ENCODE data around the gene ZNF614.
A peak's percentile ranks its signal among the peaks of the same experiment; 100 is the strongest.
"Not testable (repeated sequence)": the region's sequence is repeated elsewhere in the genome, so short reads cannot be mapped to it uniquely, and the experiment has no call there.

ZNF614 gene

DNA sequence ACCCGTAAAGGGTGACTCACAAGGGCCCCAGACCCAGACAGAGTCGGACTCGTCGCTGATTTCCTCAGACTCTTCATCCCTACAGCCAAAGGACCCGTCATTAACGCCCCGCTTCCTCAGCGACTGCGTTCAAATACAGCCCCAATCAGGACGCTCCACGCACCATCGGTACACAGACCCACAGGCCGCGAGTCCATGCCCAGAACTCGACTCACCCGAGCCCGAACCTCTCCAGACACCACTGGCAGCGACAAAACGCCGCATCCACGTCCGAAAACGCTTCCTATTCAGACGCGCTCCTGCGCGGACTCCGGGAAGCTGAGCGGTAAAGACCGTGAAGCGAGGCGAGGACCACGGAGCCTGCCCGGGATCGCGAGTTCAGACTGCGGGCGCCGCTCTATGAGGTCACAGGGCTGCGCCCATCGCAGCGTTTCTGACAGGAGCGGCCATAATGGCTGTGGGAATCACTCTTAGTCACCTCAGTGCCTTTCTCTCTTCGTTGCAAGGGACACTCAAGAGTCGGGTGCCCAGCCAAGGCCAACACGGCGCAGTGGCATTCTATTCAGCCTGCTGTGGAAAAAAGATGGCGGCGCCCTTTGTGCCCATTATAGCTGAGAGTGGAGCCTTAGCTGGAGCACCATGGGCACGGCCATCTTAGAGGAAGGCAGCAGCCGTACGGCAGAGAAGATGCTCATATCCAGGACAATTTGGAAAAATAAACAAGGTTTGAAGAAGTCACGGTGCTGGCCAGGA lies at the start of gene ZNF614:
TSS of gene ZNF614 (minus strand) at position 353 of the 753 bp plus-strand sequence. CDS start 2,634 bp downstream, outside the sequence.
- Histone ChIP-seq H3K4me3 (ENCODE audit: low read depth, low read length) (peak within 1 kb of the TSS; percentile 93), H3K4me1 (ENCODE audit: control insufficient read depth, insufficient read depth, low read length) (no peaks in the 10 kb centered on the region), H3K36me3 (ENCODE audit: control insufficient read depth, insufficient read depth, low read length) (peaks cover 37% of the 10 kb centered on the region), H3K27me3 (ENCODE audit: control insufficient read depth, insufficient read depth, low read length) (no peaks in the 10 kb centered on the region), H3K9me3 (ENCODE audit: control insufficient read depth, insufficient read depth, low read depth, low read length) (peaks cover 30% of the 10 kb centered on the region), H3K9ac (ENCODE audit: low read length) (peak within 1 kb of the TSS; percentile 92), H3K27ac (ENCODE audit: low read depth, low read length) (peak within 1 kb of the TSS; percentile 68)

DNA sequence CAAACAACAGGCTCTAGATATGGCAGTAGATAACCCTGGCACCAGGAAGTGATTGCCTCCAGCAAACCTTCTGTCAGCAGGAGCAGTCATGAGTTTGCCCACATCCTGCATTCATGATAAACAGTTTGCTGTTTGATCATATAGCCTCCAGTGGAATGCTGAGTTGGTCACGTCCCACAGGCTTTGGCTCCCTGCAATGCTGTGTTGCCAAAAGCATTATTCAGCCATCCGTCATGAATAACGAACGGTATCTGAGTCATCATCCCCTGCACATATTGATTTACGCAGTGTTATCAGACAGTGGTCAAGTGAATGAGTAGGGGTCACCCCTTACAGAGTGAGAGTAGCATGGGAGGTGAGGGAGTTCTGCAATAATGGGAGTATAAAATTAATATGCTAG lies 42.3 kb upstream of the ZNF614 start:
- H3K4me1 ChIP-seq (ENCODE audit: control insufficient read depth, insufficient read depth, low read length): no peaks in the 10 kb centered on the region
- H3K27ac ChIP-seq (ENCODE audit: low read depth, low read length): no peak overlapping the region
- peaks cover 88% of the 10 kb centered on the region for H3K36me3 ChIP-seq (ENCODE audit: control insufficient read depth, insufficient read depth, low read length)
- peaks cover 74% of the 10 kb centered on the region for H3K9me3 ChIP-seq (ENCODE audit: control insufficient read depth, insufficient read depth, low read depth, low read length)
- no peak overlapping the region for H3K4me3 ChIP-seq (ENCODE audit: low read depth, low read length)
- H3K27me3 ChIP-seq (ENCODE audit: control insufficient read depth, insufficient read depth, low read length): no peaks in the 10 kb centered on the region
- H3K9ac ChIP-seq (ENCODE audit: low read length): no peak overlapping the region

DNA sequence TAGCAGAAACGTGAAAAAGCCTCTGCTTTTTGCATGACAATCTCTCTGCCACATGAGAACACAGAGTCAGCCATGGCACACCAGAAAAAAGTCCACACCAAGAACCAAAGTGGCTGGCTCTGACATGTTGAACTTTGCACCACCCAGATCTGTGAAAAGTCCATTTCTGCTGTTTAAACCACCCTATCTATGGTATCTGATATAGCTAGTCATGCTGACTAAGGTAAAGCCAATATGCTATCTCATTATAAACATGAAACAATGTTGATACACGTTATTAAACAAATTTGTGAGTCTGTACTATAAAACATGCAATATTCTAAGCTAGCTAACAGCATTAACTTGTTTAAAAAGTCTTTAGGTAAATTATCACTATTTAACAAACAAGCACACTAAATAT lies 41.5 kb upstream of the ZNF614 start:
- Histone ChIP-seq H3K27me3 (ENCODE audit: control insufficient read depth, insufficient read depth, low read length) (no peaks in the 10 kb centered on the region), H3K9ac (ENCODE audit: low read length) (no peak overlapping the region), H3K4me3 (ENCODE audit: low read depth, low read length) (no peak overlapping the region), H3K36me3 (ENCODE audit: control insufficient read depth, insufficient read depth, low read length) (peaks cover 88% of the 10 kb centered on the region), H3K4me1 (ENCODE audit: control insufficient read depth, insufficient read depth, low read length) (no peaks in the 10 kb centered on the region), H3K9me3 (ENCODE audit: control insufficient read depth, insufficient read depth, low read depth, low read length) (peaks cover 74% of the 10 kb centered on the region), H3K27ac (ENCODE audit: low read depth, low read length) (no peak overlapping the region)

DNA sequence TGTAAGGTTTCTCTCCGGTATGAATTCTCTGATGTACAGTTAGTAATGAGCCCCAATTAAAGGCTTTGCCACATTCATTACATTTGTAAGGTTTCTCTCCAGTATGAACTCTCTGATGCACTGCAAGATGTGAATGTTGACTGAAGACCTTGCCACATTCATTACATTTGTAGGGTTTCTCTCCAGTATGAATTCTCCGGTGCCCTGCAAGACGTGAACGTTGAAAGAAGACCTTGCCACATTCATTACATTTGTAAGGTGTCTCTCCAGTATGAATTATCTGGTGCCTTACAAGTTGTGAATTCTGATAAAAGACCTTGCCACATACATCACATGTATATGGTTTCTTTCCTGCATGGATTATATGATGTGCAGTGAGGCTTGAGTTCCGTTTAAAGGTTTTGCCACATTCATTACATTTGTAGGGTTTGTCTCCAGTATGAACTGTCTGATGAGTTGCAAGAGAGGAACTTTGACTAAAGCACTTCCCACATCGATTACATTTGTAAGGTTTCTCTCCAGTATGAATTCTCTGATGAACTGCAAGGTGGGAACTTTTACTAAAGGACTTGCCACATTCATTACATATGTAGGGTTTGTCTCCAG lies 38.2 kb upstream of the ZNF614 start:
- peaks cover 88% of the 10 kb centered on the region for H3K9me3 ChIP-seq (ENCODE audit: control insufficient read depth, insufficient read depth, low read depth, low read length)

DNA sequence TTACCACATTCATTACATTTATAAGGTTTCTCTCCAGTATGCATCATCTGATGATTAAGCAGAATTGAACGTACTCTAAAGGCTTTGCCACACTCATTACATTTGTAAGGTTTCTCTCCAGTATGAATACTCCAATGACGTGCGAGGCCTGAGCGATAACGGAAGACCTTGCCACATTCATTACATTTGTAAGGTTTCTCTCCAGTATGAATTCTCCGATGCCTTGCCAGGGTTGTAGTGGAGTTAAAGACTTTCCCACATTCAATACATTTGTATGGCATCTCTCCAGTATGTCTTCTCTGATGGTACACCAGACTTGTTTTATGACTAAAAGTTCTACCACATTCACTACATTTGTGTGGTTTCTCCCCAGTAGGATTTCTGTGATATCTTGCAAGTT lies 37.2 kb upstream of the ZNF614 start:
- no peaks in the 10 kb centered on the region for H3K4me1 ChIP-seq (ENCODE audit: control insufficient read depth, insufficient read depth, low read length)
- no peak overlapping the region for H3K4me3 ChIP-seq (ENCODE audit: low read depth, low read length)
- H3K27ac ChIP-seq (ENCODE audit: low read depth, low read length): no peak overlapping the region
- no peak overlapping the region for H3K9ac ChIP-seq (ENCODE audit: low read length)
- H3K27me3 ChIP-seq (ENCODE audit: control insufficient read depth, insufficient read depth, low read length): no peaks in the 10 kb centered on the region
- peaks cover 72% of the 10 kb centered on the region for H3K36me3 ChIP-seq (ENCODE audit: control insufficient read depth, insufficient read depth, low read length)
- peaks cover 88% of the 10 kb centered on the region for H3K9me3 ChIP-seq (ENCODE audit: control insufficient read depth, insufficient read depth, low read depth, low read length)

More for the DNA sequence above, 38.2 kb upstream of the ZNF614 start:
- Histone ChIP-seq H3K27ac (ENCODE audit: low read depth, low read length) (no peak overlapping the region), H3K27me3 (ENCODE audit: control insufficient read depth, insufficient read depth, low read length) (no peaks in the 10 kb centered on the region), H3K4me3 (ENCODE audit: low read depth, low read length) (no peak overlapping the region), H3K9ac (ENCODE audit: low read length) (no peak overlapping the region), H3K36me3 (ENCODE audit: control insufficient read depth, insufficient read depth, low read length) (peaks cover 82% of the 10 kb centered on the region), H3K4me1 (ENCODE audit: control insufficient read depth, insufficient read depth, low read length) (no peaks in the 10 kb centered on the region)

DNA sequence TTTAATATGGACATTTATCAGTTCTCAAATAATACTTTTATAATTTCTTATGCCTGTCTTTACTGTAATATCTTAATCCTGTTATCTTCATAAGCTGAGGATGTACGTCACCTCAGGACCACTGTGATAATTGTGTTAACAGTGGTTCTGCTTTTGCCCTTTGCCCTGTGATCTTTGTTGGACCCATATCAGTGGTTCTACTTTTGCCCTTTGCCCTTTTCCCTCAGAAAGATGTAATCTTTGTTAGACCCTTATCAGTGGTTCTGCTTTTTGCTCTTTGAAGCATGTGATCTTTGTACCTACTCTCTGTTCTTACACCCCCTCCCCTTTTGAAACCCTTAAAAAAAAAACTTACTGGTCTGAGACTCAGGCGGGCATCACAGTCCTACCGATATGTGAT lies 28.3 kb upstream of the ZNF614 start:
- not testable (repeated sequence) for H3K27ac ChIP-seq (ENCODE audit: low read depth, low read length); H3K4me1 ChIP-seq (ENCODE audit: control insufficient read depth, insufficient read depth, low read length); H3K36me3 ChIP-seq (ENCODE audit: control insufficient read depth, insufficient read depth, low read length); H3K27me3 ChIP-seq (ENCODE audit: control insufficient read depth, insufficient read depth, low read length); H3K4me3 ChIP-seq (ENCODE audit: low read depth, low read length); H3K9ac ChIP-seq (ENCODE audit: low read length)
- peaks cover 44% of the 10 kb centered on the region; the same call in 1 of the 2 replicates for H3K9me3 ChIP-seq (ENCODE audit: control insufficient read depth, insufficient read depth, low read depth, low read length)

DNA sequence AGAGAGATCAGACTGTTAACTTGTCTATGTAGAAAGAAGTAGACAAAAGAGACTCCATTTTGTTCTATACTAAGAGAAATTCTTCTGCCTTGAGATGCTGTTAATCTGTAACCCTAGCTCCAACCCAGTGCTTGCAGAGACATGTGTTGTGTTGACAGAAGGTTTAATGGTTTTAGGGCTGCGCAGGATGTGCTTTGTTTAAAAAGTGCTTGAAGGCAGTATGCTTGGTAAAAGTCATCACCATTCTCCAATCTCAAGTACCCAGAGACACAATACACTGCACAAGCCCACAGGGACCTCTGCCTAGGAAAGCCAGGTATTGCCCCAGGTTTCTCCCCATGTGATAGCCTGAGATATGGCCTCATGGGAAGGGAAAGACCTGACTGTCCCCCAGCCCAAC lies 23.6 kb upstream of the ZNF614 start:
- not testable (repeated sequence) for H3K27me3 ChIP-seq (ENCODE audit: control insufficient read depth, insufficient read depth, low read length); H3K36me3 ChIP-seq (ENCODE audit: control insufficient read depth, insufficient read depth, low read length); H3K4me1 ChIP-seq (ENCODE audit: control insufficient read depth, insufficient read depth, low read length); H3K27ac ChIP-seq (ENCODE audit: low read depth, low read length); H3K9me3 ChIP-seq (ENCODE audit: control insufficient read depth, insufficient read depth, low read depth, low read length); H3K4me3 ChIP-seq (ENCODE audit: low read depth, low read length); H3K9ac ChIP-seq (ENCODE audit: low read length)

DNA sequence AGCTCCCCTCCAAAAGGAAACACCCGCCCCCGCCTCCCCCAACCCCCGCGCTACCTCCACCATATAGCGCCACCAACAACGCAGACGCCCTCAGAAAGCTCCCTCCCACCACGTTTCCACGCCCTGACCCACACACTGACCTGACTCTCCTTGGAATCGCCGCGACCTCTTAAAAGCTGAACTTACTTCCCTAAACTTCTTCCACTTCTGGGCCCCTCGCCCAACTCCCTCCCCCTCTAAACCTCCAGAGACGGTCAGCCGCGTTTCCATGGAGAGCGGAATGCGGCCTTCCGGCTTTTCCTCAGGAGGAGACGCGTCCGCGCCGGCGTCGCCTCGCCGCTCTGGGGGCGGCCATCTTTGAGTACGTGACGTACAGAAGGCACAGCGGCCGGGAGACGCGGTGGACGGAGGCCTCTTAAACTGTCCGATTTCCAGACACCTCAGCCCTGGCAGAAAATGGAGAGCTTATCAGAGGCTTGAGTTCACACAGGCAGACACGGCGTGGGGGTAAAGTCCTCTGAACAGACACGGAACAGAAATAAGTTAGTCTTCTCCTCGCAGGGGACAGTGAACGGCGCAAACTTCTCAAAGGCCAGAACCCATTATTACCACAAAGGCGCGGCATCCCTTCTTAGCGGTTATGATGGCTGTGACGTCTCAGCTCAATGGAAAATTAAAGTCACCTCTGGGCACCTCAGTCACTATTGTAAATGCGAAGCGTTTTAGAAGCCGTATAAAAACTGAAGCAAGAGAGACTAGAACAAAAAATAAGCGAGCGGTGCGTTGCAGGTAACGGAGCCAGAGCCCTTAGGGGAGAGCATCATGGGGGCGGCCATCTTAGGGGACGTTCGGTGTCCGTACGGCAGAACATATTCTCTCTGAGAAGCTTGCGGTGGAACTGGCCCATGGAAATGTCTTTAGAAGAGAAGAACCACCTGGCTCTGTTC lies 20.6 kb upstream of the ZNF614 start, which contains the start of gene ZNF432:
TSS of gene ZNF432 (minus strand) at position 284 of the 947 bp plus-strand sequence. CDS start 1,970 bp downstream, outside the sequence.
- Histone ChIP-seq H3K4me3 (ENCODE audit: low read depth, low read length) (peak within 1 kb of the TSS; percentile 93), H3K9me3 (ENCODE audit: control insufficient read depth, insufficient read depth, low read depth, low read length) (peaks cover 4% of the 10 kb centered on the region; the same call in 1 of the 2 replicates), H3K36me3 (ENCODE audit: control insufficient read depth, insufficient read depth, low read length) (peaks cover 16% of the 10 kb centered on the region), H3K27ac (ENCODE audit: low read depth, low read length) (peak within 1 kb of the TSS; percentile 76), H3K27me3 (ENCODE audit: control insufficient read depth, insufficient read depth, low read length) (no peaks in the 10 kb centered on the region), H3K4me1 (ENCODE audit: control insufficient read depth, insufficient read depth, low read length) (no peaks in the 10 kb centered on the region), H3K9ac (ENCODE audit: low read length) (peak within 1 kb of the TSS; percentile 92)

DNA sequence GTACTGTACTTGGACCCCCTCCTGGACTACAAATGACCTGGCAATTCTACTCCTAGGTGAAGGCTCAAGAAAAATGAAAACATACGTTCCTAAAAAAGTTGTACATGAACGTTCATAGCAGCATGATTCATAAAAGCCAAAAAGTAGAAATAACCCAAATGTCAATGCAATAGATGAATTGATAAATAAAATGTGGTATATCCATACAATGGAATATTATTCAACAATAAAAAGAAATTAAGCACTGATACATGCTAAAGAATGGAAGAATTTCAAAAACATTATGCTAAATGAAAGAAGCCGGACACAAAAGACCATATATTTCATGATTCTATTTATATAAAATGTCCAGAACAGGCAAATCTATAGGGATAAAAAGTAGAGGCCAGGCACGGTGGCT lies 11.0 kb upstream of the ZNF614 start:
- Histone ChIP-seq H3K36me3 (ENCODE audit: control insufficient read depth, insufficient read depth, low read length) (peaks cover 72% of the 10 kb centered on the region), H3K27ac (ENCODE audit: low read depth, low read length) (no peak overlapping the region), H3K27me3 (ENCODE audit: control insufficient read depth, insufficient read depth, low read length) (no peaks in the 10 kb centered on the region), H3K9ac (ENCODE audit: low read length) (no peak overlapping the region), H3K4me3 (ENCODE audit: low read depth, low read length) (no peak overlapping the region), H3K9me3 (ENCODE audit: control insufficient read depth, insufficient read depth, low read depth, low read length) (peaks cover 47% of the 10 kb centered on the region), H3K4me1 (ENCODE audit: control insufficient read depth, insufficient read depth, low read length) (no peaks in the 10 kb centered on the region)

DNA sequence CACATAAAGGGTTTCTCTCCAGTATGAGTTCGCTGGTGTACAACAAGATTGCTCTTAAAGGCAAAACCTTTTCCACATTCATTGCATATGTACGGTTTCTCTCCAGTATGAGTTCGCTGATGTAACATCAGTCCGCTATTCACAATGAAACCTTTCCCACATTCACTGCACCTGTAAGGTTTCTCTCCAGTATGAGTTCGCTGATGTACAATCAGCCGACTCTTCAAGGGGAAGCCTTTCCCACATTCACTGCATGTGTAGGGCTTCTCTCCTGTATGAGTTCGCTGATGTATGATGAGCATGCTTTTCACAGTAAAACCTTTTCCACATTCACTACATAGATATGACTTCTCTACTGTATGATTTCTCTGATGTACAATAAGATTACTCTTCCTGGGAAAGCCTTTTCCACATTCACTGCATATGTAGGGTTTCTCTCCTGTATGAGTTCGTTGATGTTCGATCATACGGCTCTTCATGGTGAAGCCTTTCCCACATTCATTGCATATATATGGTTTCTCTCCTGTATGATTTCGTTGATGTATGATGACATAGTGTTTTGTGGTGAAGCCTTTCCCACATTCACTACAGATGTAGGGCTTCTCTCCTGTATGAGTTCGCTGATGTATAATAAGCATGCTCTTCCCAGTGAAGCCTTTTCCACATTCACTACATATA lies 6.0 kb upstream of the ZNF614 start:
- Histone ChIP-seq H3K36me3 (ENCODE audit: control insufficient read depth, insufficient read depth, low read length) (peaks cover 63% of the 10 kb centered on the region), H3K4me1 (ENCODE audit: control insufficient read depth, insufficient read depth, low read length) (no peaks in the 10 kb centered on the region), H3K27ac (ENCODE audit: low read depth, low read length) (no peak overlapping the region), H3K9ac (ENCODE audit: low read length) (no peak overlapping the region), H3K9me3 (ENCODE audit: control insufficient read depth, insufficient read depth, low read depth, low read length) (peaks cover 70% of the 10 kb centered on the region), H3K27me3 (ENCODE audit: control insufficient read depth, insufficient read depth, low read length) (no peaks in the 10 kb centered on the region), H3K4me3 (ENCODE audit: low read depth, low read length) (no peak overlapping the region)
